Kidney (tissue), 14 donors: Measurements from ENCODE around the gene PCSK1. TPM values are rescaled to one million over a fixed set of nuclear protein-coding genes. Genes with fewer than 3 reads are reported as not detected.

Experiments used
- DNase-seq, 5 donors: peaks; one replicate each; pipeline ENCODE4 v3.0.0-alpha.2; 2013 to 2020
- FAIRE-seq: peaks from 2 replicates; lab custom pipeline; 2012; peaks lifted over from hg19 to GRCh38; lab: Jason Lieb, UNC
- H3K27ac ChIP-seq, 2 donors: one replicate each; pipeline ENCODE4 v1.7.0; 2013; ENCODE audit warnings: low read depth in 2 of 2, low read length in 2 of 2, inconsistent platforms in 1 of 2
- H3K27me3 ChIP-seq: one replicate; pipeline ENCODE4 v1.7.1; 2013; ENCODE audit warnings: low read length, inconsistent platforms; ENCODE audit not compliant: control insufficient read depth, insufficient read depth
- H3K36me3 ChIP-seq, 3 donors: one replicate each; pipeline versions ENCODE4 v1.7.0 to v1.7.1; 2013; ENCODE audit warnings: low read length in 3 of 3, control low read depth in 1 of 3, inconsistent platforms in 1 of 3; ENCODE audit not compliant: insufficient read depth in 3 of 3, control insufficient read depth in 2 of 3
- H3K4me1 ChIP-seq, 3 donors: one replicate each; pipeline versions ENCODE4 v1.7.0 to v1.7.1; 2013; ENCODE audit warnings: low read length in 3 of 3, inconsistent platforms in 1 of 3, low read depth in 1 of 3; ENCODE audit not compliant: control insufficient read depth in 2 of 3, insufficient read depth in 2 of 3
- H3K4me3 ChIP-seq, 3 donors: one replicate each; pipeline versions ENCODE4 v1.7.0 to v1.8.1; 2013; ENCODE audit warnings: low read length in 3 of 3, control low read depth in 1 of 3, inconsistent platforms in 1 of 3
- H3K9ac ChIP-seq, 3 donors: one replicate each; pipeline versions ENCODE4 v1.7.0 to v1.7.1; 2013; ENCODE audit warnings: low read length in 3 of 3, control low read depth in 1 of 3, inconsistent platforms in 1 of 3
- H3K9me3 ChIP-seq, 3 donors: one replicate each; pipeline versions ENCODE4 v1.7.0 to v1.7.1; 2013; ENCODE audit warnings: low read length in 3 of 3, control low read depth in 1 of 3, inconsistent platforms in 1 of 3; ENCODE audit not compliant: control insufficient read depth in 2 of 3, insufficient read depth in 1 of 3
- intact Hi-C: fragments of 100-400 bp; cut with DNase I; formaldehyde crosslinking; loops from one replicate; pipeline ENCODE4 v1.11.1; 2022
- polyA plus RNA-seq: library from polyadenylated mRNA; stranded (reverse); fragments of 350-450 nt; fragmentation: Illumina TruSeq; extraction: RNeasy Lipid Tissue Mini Kit (QIAGEN cat#74804); gene quantifications from one replicate; pipeline ENCODE4 v1.2.3, GENCODE V29; 2014; ENCODE audit warnings: low read depth, low replicate concordance; ENCODE audit not compliant: insufficient read depth
- total RNA-seq: library from RNA; stranded (reverse); fragmentation: NEBNext Ultra II Directional; extraction: Animal tissue kit (Norgen Biotek cat#: 25700); gene quantifications from one replicate; pipeline ENCODE4 v1.2.1, GENCODE V29; 2021
- TF ChIP-seq, protein P1 (sequence below): IDR thresholded peaks from 3 replicates; pipeline ENCODE4 v1.5.1; 2012; ENCODE audit warnings: mild to moderate bottlenecking, moderate library complexity, borderline replicate concordance; ENCODE audit not compliant: insufficient read depth; ENCODE audit errors: extremely low read depth
- donor health status: control.
- donor health status: control.
- donor health status: control.
- donor health status: control.
- donor health status: control.
- donor health status: DM: yes; HTN: yes; CAD: no.
- donor health status: Normal renal cell carcinoma (clear cell type).

PCSK1 gene
- total and polyA plus RNA-seq, 2 donors from 2014 or later: 0.13 to 1.0 TPM

DNA sequence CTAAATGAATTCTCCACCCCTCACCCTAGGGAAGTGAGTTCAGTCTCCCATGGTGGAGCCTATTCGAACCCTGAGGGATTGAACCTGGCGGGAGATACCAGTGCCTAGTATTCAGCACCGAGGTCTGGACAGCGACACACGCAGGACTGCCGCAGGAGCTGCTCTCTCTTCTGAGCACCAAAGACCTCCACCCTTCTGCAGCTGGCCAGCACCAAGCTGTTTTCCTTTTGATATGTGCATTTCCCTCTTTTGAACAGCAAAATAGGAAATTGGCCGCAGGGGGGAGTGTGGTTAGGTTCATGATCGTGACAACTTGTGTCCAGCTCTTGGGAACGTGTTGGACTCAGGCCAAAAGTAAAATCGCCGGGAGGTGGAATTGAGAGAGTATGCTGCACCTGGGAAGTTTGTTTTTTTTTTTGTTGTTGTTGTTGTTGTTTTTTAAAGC lies 1.2 kb upstream of the PCSK1 start:
- FAIRE-seq: no peak
- H3K9ac ChIP-seq: no peak overlapping the region

DNA sequence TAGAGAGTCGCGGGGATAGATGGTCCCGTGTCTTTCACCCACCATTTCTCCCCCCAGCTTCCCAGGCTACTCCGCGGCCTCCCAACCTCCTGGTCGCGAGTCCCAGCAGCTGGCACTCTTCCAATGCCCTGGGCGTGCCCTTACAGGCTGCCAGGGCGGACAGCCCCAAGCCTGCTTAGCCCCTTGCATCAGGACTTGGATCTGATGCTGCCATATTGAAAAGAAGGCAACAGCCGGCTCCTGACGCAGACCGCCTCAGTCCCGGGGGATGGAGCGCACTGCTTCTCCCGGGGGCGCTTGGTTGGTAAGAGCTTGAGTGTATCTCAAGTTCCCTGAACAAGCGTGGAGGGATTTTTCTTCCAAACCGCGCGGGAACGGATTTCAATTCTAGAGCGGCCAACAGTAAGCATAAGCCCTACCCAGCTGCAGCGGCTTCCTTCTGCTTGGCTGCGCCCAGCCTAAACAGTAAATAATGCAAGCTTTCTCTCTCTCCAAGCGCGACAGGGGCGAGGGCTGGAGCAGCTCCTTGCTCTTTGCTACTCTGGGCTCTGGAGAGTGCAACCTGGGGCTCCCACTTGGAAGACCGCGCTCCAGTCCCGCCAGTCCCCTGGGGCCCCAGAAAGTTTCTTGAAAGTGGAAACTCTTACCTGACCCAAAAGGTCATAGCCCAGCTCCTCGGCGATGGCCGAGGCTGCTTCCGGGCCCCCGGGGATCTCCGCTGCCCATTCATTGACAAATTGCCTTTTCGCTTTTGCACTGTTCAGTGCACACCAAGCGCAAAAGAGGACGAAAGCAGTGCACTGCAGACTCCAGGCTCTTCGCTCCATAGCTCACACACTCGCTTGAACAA lies 607 bp downstream of the PCSK1 start:
- intact Hi-C loops: no loop called here
- H3K4me1 ChIP-seq: peaks cover 0 to 2% (median 0%) of the 10 kb centered on the region in 3 donors
- H3K4me3 ChIP-seq: no peak overlapping the region
- DNase-seq (peak in 3 of 5 donors; percentile 5 to 34 (median 21)), FAIRE-seq (no peak)
- no peak overlapping the region for H3K27ac ChIP-seq
- peaks cover 6% of the 10 kb centered on the region for H3K27me3 ChIP-seq
- H3K9me3 ChIP-seq: no peaks in the 10 kb centered on the region
- TF ChIP-seq, protein P1, sequence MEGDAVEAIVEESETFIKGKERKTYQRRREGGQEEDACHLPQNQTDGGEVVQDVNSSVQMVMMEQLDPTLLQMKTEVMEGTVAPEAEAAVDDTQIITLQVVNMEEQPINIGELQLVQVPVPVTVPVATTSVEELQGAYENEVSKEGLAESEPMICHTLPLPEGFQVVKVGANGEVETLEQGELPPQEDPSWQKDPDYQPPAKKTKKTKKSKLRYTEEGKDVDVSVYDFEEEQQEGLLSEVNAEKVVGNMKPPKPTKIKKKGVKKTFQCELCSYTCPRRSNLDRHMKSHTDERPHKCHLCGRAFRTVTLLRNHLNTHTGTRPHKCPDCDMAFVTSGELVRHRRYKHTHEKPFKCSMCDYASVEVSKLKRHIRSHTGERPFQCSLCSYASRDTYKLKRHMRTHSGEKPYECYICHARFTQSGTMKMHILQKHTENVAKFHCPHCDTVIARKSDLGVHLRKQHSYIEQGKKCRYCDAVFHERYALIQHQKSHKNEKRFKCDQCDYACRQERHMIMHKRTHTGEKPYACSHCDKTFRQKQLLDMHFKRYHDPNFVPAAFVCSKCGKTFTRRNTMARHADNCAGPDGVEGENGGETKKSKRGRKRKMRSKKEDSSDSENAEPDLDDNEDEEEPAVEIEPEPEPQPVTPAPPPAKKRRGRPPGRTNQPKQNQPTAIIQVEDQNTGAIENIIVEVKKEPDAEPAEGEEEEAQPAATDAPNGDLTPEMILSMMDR: no peak
- no peak overlapping the region for H3K9ac ChIP-seq
- no peaks in the 10 kb centered on the region for H3K36me3 ChIP-seq

More for the DNA sequence above, 1.2 kb upstream of the PCSK1 start:
- TF ChIP-seq, protein P1: no peak
- Histone ChIP-seq H3K9me3 (no peaks in the 10 kb centered on the region), H3K27ac (no peak overlapping the region), H3K36me3 (no peaks in the 10 kb centered on the region), H3K27me3 (peaks cover 6% of the 10 kb centered on the region), H3K4me3 (no peak overlapping the region), H3K4me1 (peaks cover 0 to 2% (median 0%) of the 10 kb centered on the region in 3 donors)
- DNase-seq: peak; percentile 82 to 92 (median 88)
- intact Hi-C loops: no loop called here

DNA sequence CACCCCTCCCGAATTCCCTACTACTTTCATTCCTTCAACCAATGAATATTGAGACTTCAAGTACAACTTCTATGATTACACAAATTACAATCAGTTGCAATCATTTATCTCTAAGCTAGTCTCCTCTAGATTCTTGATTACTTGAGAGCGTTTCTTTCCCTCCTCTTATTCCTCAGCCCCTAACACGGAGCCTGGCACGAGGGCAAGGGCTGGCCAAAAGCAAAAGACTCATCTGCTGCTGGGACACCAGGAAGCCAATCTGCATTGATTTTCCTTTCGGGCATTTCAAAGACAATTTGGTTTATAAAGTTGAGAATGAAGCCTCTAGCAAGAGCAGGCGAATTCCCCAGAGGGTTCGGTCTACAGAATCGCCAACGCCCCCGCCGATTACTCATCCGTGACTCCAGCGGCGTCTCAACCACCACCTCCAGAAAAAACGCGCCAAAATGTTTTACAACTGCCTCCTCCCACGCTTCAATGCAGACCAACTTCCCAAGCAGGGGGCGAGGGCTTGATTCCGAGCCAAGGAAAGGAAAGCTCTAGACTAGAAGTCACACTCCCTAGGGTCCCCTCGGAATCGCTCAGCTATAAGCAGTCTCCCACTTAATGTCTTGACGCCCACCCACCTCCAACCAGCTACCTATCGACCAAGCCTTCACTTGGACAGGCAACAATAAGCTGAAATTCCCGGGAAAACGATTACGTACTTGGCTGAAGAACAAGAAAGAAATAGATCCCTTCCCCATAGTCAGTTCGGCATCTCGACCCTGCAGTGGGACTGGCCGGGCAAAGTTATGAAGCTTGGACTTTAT lies 1.5 kb downstream of the PCSK1 start:
- Histone ChIP-seq H3K9ac (no peak overlapping the region), H3K9me3 (no peaks in the 10 kb centered on the region), H3K4me1 (peaks cover 0 to 2% (median 0%) of the 10 kb centered on the region in 3 donors), H3K4me3 (no peak overlapping the region), H3K36me3 (no peaks in the 10 kb centered on the region), H3K27ac (no peak overlapping the region), H3K27me3 (peaks cover 6% of the 10 kb centered on the region)
- TF ChIP-seq, protein P1: no peak
- no peak for FAIRE-seq
- intact Hi-C loops: no loop called here
- peak in 4 of 5 donors; percentile 14 to 40 (median 23) for DNase-seq
